Ovary (tissue), 1 donor: ENCODE results near the gene ATG2A.

Source experiments
- EP300 ChIP-seq: sonication (generic); formaldehyde crosslinking; IDR thresholded peaks from one replicate; pipeline ENCODE4 v1.6.1; 2017; ENCODE audit warnings: antibody characterized with exemption
- POLR2A ChIP-seq: fragments of 450-650 bp; IDR thresholded peaks from one replicate; pipeline ENCODE4 v1.6.1; 2017; ENCODE audit warnings: antibody characterized with exemption, mild to moderate bottlenecking, moderate library complexity

DNA sequence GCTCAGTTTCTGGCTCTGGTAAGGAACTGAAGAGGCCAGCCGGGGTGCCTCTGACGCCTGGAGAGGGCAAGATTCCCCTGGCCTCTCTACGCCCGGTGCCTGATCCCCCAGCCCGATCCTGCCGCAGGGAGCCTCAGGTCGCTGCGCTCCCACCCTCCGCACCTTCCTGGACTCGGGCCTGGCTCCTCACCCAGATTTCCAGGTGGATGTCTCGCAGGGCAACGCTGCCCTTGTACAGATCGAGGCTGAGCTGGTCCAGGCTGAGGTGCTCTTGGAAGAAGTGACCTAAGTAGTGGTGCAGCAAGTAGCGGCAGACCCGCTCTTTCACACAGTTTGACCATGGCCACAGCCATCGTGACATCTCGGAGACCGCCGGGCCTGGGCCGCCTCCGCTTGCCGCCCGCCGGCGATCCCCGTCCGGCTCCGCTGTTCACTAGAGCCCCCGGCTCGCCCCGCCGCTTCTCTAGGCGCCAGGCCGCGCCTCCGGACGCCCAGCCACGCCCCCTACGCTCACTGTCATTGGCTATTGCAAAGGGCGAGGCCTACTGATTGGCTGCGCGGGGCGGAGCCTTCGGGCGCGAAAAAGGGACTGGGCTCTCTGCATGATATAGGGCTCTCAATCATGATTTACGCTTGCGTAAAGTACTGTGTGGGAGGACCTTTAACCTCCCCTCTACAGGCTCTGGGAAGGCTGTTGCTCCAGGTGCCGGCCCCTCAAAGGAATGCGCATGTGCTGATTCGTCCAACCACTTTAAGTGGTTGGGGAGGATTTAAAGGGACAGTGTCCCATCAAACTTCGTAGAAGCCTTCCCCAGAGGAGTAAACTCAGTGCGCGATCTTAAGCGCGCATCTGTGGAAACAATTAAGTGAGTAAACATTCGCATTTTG is at the start of gene ATG2A:
- TF ChIP-seq POLR2A (peak; percentile 80), EP300 (no peak)
